ENCODE data around the gene ARL4C. TPM values are rescaled to one million over a fixed set of nuclear protein-coding genes. Genes with fewer than 3 reads are reported as not detected.
A peak's percentile ranks its signal among the peaks of the same experiment; 100 is the strongest.

The ARL4C gene
- total and polyA plus RNA-seq, 2 experiments from 2014 or later, result 7.0 to 10.0 TPM

DNA sequence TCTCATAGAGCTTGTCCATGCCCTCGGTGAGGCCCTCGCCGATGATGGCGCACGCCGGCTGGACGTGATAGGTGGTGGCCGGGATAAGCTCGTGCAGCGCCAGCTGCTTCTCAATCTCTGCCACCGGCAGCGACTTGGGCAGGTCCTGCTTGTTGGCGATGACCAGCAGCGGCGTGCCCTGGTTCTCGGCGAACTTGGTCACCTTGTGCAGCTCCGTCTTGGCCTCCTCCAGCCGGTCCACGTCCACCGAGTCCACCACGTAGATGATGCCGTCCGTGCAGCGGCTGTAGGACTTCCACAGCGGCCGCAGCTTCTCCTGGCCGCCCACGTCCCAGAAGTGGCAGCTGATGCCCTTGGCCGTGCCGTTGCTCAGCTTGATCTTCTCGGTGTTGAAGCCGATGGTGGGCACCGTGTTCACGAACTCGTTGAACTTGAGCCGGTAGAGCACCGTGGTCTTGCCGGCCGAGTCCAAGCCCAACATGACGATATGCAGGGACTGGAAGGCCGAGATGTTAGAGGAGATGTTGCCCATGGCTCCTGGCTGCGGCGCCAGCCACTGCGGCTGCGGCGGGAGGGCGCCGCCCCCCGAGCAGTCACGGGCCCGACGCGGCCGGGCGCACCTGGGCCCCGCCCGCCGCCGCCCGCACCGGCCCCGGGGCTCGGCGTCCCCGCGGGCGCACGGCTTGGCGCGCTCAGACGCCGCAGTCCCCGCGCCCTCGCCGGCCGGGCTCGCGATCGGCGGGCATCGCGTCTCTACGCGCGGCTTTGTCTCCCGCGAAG is 636 bp downstream of the ARL4C start:
- Histone ChIP-seq H3K4me3 (peak overlapping the region; percentile 50), H3K9me3 (ENCODE audit: low read depth) (no peaks in the 10 kb centered on the region), H3K27me3 (no peaks in the 10 kb centered on the region), H3K27ac (peak overlapping the region; percentile 70), H3K36me3 (no peaks in the 10 kb centered on the region), H3K4me1 (ENCODE audit: low read depth) (peaks cover 17% of the 10 kb centered on the region)
- peak; percentile 28 to 35 for DNase-seq (ENCODE audit: low read depth in 1 of 2, low spot score in 1 of 2)
- TF ChIP-seq, protein P1, sequence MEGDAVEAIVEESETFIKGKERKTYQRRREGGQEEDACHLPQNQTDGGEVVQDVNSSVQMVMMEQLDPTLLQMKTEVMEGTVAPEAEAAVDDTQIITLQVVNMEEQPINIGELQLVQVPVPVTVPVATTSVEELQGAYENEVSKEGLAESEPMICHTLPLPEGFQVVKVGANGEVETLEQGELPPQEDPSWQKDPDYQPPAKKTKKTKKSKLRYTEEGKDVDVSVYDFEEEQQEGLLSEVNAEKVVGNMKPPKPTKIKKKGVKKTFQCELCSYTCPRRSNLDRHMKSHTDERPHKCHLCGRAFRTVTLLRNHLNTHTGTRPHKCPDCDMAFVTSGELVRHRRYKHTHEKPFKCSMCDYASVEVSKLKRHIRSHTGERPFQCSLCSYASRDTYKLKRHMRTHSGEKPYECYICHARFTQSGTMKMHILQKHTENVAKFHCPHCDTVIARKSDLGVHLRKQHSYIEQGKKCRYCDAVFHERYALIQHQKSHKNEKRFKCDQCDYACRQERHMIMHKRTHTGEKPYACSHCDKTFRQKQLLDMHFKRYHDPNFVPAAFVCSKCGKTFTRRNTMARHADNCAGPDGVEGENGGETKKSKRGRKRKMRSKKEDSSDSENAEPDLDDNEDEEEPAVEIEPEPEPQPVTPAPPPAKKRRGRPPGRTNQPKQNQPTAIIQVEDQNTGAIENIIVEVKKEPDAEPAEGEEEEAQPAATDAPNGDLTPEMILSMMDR (IDR thresholded peaks at IDR 0.05; ENCODE audit: low read depth, low read length), result no peak

DNA sequence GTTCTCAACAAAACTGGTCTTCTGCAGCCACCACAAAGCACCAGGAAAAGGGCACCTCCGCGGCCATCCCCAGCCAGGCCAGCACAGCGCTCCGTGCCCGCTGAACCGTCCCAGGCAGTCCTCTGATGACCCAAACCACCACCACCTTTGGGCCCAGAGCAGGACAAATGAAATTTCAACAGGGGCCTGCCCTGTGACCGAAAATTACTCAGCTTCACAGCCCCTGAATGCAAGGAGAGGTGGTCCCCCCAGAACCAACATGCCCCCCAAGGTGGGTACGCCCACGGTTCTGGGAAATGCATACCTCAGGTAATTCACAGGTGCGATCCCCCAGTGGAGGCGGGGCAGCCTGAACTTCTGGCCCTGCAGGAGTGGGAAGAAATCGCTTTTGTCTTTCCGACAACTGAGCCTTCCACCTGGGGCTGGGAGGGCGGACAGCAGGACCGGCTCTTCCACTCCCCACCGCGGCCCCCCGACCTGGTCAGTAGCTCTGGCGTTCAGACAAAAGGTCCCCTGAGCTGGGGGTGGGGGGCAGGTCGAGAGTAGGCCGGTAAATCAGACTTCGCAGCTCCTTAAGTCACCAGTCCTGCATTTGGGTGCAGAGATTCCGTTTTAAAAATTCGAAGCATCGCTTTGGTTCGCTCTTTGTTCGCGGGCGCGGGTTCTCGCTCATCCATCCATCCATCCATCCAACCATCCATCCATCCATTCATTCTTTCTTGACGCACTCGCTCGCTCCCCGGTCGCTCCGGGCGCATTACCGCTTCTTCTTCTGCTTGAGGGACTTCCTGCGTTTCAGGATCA is 1.4 kb downstream of the ARL4C start:
- no peak overlapping the region for H3K27ac ChIP-seq
- H3K4me3 ChIP-seq, result peak overlapping the region; percentile 50
- TF ChIP-seq, protein P1 (IDR thresholded peaks at IDR 0.05; ENCODE audit: low read depth, low read length), result no peak
- no peak for DNase-seq (ENCODE audit: low read depth in 1 of 2, low spot score in 1 of 2)
- H3K9me3 ChIP-seq (ENCODE audit: low read depth), result no peaks in the 10 kb centered on the region
- no peaks in the 10 kb centered on the region for H3K27me3 ChIP-seq
- peaks cover 17% of the 10 kb centered on the region for H3K4me1 ChIP-seq (ENCODE audit: low read depth)
- H3K36me3 ChIP-seq, result no peaks in the 10 kb centered on the region

DNA sequence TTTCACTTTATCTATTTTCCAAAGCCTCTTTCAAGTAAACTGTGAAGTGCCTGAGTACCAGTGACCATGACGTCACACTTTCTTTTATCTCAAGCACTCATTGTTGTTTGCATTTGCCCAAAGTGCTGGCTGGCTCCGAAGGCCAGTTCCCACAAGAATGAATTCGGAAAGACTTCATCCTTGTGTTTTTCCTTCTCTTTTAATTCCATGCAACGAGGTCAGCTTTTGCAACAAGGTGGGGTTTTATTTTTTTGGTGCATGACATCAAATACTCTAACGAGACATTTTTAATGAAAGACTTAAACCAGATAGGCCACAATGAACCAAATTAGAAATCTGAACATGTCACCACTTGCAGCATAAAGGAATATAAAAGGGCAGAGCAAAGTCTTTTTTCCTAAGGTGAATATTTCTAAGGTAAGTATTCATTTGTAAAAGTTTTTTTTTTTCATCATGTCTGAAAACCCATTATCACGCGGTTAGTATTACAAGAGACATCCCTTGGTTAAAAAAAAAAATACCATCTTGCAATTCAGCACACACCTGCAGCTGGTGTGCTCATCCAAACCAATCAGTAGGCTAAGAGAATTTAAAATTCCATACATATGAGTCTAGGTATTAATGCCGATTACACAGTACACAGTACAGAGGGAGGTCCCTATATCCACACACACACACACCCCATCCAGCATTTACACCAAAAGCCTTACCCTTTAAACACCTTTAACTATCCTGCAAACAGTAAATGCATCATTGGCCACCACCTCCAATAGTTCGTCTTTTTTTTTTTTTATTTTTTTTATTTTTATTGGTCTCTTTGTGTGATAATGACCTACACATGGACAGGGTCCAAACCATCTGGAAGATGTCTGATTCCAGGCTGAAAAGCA is 2.3 kb downstream of the ARL4C start:
- H3K4me3 ChIP-seq, result peak overlapping the region; percentile 50
- no peak overlapping the region for H3K27ac ChIP-seq
- H3K27me3 ChIP-seq, result no peaks in the 10 kb centered on the region
- peaks cover 17% of the 10 kb centered on the region for H3K4me1 ChIP-seq (ENCODE audit: low read depth)
- DNase-seq (ENCODE audit: low read depth in 1 of 2, low spot score in 1 of 2), result peak; percentile 49 to 81
- H3K36me3 ChIP-seq, result no peaks in the 10 kb centered on the region
- no peaks in the 10 kb centered on the region for H3K9me3 ChIP-seq (ENCODE audit: low read depth)
- TF ChIP-seq, protein P1 (IDR thresholded peaks at IDR 0.05; ENCODE audit: low read depth, low read length), result no peak

DNA sequence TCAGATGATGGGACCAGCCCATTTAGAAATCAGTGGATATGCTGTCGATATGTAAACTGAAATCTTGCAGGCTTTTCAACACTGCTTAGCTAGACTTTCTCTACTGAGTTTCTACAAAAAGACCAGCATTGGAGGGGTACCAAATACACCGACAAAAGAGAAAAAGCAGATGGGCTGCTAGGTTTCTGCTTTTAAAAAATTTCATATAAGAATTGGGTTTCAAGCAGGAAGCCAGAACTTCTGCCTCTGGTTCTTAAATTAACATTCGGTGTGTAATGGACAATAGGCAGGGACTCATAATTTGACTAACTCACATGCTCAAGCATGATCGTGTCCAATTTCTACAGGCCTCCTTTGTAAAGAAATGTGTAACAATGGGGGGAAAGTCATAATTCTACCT is 3.1 kb downstream of the ARL4C start:
- TF ChIP-seq, protein P1 (IDR thresholded peaks at IDR 0.05; ENCODE audit: low read depth, low read length), result no peak
- peak overlapping the region; percentile 50 for H3K4me3 ChIP-seq
- DNase-seq (ENCODE audit: low read depth in 1 of 2, low spot score in 1 of 2), result no peak

More for the DNA sequence above, 3.1 kb downstream of the ARL4C start:
- no peaks in the 10 kb centered on the region for H3K27me3 ChIP-seq
- peak overlapping the region; percentile 35 for H3K27ac ChIP-seq
- H3K9me3 ChIP-seq (ENCODE audit: low read depth), result no peaks in the 10 kb centered on the region
- H3K4me1 ChIP-seq (ENCODE audit: low read depth), result peaks cover 17% of the 10 kb centered on the region
- no peaks in the 10 kb centered on the region for H3K36me3 ChIP-seq
